ENCODE results near the gene NUDCD3.

NUDCD3 gene

GRCh38 chr7:44391746-44392617 is 98.5 kb downstream of the NUDCD3 start:
- no peak overlapping the region for H3K27ac ChIP-seq

GRCh38 chr7:44391171-44391570 is 99.3 kb downstream of the NUDCD3 start:
- no peak overlapping the region for H3K27ac ChIP-seq
- no peak for TF ChIP-seq CTCF (IDR thresholded peaks at IDR 0.05)

More at GRCh38 chr7:44391746-44392617, 98.5 kb downstream of the NUDCD3 start:
- TF ChIP-seq ZFX (IDR thresholded peaks at IDR 0.05; ENCODE audit: borderline replicate concordance) (no peak), CTCF (IDR thresholded peaks at IDR 0.05) (no peak)

GRCh38 chr7:44390701-44391100 is 99.8 kb downstream of the NUDCD3 start:
- no peak for TF ChIP-seq ZFX (IDR thresholded peaks at IDR 0.05; ENCODE audit: borderline replicate concordance)
- no peak overlapping the region for H3K27ac ChIP-seq

GRCh38 chr7:44388089-44388970 is 102.1 kb downstream of the NUDCD3 start:
- H3K27ac ChIP-seq: no peak overlapping the region
- TF ChIP-seq ZFX (IDR thresholded peaks at IDR 0.05; ENCODE audit: borderline replicate concordance) (no peak), CTCF (IDR thresholded peaks at IDR 0.05) (no peak)

GRCh38 chr7:44387389-44387788 is 103.1 kb downstream of the NUDCD3 start:
- H3K27ac ChIP-seq: no peak overlapping the region
- no peak for TF ChIP-seq CTCF (IDR thresholded peaks at IDR 0.05)

GRCh38 chr7:44386139-44386913 is 104.1 kb downstream of the NUDCD3 start:
- no peak for TF ChIP-seq ZFX (IDR thresholded peaks at IDR 0.05; ENCODE audit: borderline replicate concordance)
- TF ChIP-seq CTCF (IDR thresholded peaks at IDR 0.05): no peak
- H3K27ac ChIP-seq: no peak overlapping the region

GRCh38 chr7:44385434-44386138 is 104.9 kb downstream of the NUDCD3 start:
- H3K27ac ChIP-seq: no peak overlapping the region
- TF ChIP-seq CTCF (IDR thresholded peaks at IDR 0.05) (no peak), ZFX (IDR thresholded peaks at IDR 0.05; ENCODE audit: borderline replicate concordance) (no peak)
